ENCODE results near the gene SHISAL1.
"Not testable (repeated sequence)": the region's sequence is repeated elsewhere in the genome, so short reads cannot be mapped to it uniquely, and the experiment has no call there.

The SHISAL1 gene

DNA sequence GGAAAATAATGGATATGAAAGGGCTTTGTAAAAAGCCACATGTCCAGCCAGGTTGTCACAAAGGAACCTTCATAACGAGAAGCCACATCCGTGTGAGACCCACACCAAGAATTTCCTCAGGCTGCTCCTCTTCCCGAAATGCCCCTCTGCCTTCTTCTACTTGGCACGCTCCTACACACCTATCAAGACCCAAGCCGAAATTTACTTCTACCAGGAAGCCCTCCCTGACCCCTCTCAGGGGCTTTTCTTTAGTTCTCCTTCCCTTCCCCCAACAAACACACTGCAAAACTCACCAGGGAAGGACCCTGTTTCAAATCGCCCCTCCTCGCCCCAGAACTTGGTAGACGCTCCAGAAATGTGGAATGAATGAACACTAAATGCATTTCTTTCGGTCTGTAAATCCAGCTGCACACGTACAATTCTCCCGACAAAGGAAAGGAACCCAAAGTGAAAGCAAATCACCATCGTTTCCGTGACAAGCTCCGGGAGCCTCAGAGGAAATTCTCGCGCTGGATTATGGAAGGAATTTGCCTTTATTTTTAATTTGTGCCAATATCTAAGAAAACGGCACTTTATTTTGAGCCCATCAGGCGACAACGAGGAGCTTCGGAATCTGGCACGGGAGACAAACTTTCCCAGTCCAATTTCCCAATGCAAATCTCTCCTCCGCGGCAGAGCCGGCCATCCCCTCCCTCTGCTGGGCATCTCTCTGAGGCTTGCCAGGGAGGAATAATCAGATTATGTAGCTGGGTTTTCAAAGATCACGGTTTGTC, 13.2 kb upstream of the SHISAL1 start:
- no peak for DNase-seq

GRCh38 chr22:44323140-44323790, 10.5 kb upstream of the SHISAL1 start:
- DNase-seq, result not testable (repeated sequence)

- no peak for DNase-seq
Measured at GRCh38 chr22:44319685-44320084, 6.9 kb upstream of the SHISAL1 start.

GRCh38 chr22:44318751-44319150, 6.0 kb upstream of the SHISAL1 start:
- DNase-seq, result no peak

DNA sequence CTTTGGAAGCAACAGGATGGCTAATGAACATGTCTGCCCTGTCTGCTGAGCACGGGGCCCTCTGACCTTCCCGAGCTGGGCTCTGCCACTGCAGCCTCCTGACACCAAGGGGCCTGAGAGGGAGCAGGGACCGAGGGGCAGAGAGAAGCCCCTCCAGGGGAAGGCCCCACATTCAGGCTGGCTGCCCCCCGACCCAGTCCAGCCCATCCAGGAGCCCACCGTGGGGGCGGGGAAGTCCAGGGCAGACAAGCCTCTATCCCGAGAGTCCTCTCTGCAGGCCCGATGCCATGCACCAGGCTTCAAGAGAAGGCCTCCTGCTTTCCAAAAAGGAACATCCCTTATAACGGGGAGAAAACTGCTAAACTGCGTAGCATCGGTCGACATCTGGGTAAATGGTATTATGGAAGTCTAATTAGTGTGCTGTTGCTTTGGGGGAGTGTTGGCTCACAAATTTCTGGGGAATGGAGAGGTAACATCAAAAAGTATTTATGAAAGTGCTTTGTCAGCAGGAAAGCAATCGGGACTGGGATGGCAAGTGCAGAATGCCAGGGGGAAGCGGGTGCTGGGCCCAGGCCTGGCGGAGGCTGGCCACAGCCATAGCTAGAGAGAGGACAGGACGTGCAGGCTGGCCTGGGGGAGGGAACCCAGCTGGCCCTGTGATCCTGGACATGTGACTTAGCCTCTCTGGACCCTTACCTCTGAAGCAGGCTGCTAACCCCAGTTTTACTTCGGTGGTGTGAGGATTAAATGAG, 5.3 kb upstream of the SHISAL1 start:
- no peak for DNase-seq

DNA sequence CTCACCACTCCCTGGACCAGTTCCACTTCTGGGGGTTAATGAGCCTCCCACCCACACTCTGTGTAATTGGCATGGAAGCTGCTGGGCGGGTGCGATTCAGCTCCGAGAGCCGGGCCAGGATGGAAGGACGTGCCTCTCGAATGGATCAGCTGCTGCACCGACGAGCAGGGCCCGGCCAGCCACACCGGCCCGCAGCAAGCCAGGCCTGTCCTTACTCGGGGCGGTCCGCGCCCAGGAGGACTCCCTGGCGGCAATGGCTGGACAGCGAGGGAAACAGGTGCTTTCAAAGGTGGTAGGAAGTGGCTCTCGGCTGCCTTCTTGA, 4.3 kb upstream of the SHISAL1 start:
- no peak for DNase-seq

GRCh38 chr22:44316393-44317122, 3.8 kb upstream of the SHISAL1 start:
- DNase-seq, result no peak

GRCh38 chr22:44314425-44315067, 1.8 kb upstream of the SHISAL1 start:
- DNase-seq, result no peak

DNA sequence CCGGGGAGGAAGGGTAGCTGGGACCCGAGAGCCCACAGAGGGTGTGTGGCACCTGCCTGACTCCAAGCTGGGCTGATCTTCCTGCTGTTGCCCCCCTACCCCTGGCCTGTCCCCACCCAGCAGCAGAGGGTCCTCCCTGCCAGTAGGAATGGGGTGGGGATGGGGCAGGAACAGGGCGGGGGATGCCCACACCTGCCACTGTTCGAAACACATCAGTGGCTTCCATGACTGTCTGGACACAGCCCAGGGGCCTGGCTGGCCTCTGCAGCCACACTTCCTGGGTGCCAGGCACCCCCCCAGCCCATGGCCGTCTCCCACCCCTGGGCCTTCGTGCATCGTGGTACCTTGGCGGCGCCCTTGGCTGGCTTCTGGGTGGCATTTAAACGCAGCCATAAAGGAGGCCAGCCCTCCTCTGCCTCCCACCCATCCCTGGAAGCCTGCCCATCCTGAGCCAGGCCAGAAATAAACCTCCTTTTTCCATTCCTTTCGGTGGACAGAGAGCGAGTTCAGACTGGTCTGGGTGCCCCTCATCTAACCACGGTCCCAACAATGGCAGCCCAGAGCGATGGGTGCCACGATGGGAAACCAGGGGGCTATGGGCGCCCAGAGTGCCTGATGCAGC, 745 bp upstream of the SHISAL1 start:
- DNase-seq, result no peak

DNA sequence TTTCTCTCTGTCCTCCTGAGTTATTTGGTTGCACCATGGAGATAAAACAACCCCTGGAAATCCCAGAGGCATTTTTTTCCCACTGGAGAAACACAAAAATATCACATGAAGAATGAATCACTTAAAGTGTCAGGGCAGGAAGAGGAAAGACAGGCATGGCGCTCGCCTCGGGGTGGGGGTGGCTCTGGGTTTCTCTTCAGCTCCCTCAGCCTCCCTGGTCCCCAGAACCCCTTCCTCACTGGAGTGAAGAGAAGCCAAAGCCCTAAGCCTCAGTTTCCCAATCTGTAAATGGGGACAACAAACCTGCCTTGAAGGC, 938 bp downstream of the SHISAL1 start:
- no peak for DNase-seq

DNA sequence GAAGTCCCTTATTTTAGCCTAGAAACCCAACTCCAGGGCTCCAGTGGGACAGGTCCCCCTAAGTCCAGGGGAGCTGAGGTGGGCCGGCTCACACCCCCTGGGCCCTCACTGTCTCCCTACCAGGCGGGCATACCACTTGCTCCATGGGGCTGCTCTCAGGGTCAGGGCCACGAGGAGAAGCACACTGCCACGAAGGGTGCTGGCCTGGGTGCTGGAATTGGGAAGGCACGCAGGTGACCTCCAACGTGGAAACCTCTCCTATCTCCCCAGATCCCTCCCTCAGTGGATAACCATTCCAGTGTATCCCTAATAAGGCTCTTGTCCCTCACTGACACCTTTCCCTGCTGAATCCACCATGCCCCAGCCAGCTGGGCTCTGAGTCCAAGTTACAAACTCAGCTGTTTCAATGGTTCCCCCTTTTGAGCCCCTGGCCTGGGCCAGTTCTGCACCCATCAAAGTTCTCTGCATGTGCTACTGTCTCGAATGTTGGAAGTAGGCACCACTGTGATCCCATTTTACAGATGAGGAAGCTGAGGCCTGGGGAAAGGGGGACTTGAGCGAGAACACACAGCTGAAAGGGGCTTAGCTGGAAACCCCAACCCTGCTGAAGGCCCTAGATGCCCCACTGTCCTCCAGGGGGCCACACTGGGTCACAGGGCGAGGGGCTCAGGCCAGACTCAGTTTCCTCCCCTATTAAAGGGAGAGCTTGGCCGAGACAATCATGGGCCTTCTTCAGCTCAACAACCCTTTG, 1.5 kb downstream of the SHISAL1 start:
- no peak for DNase-seq

DNA sequence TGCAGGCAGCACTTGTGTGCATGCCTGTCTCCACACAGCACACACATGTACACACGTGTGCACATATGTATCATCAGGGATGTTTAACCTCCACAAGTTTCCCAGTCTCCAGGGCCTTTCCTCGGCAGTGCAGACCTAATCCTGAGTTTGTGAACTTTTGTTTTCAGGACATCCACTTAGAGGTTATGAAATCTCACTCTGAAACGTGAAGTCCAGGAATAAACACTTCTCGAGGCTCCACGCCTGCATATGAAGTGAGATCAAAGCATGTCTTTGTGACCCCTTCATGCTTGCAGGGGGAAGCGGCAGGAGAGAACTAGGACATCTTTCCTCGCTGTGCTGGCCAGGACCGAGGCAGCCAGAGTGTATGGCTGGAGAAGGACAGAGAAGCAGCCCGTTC, 3.1 kb downstream of the SHISAL1 start:
- no peak for DNase-seq

GRCh38 chr22:44309137-44309536, 3.6 kb downstream of the SHISAL1 start:
- no peak for DNase-seq

- DNase-seq, result no peak
Measured at GRCh38 chr22:44307509-44308169, 5.1 kb downstream of the SHISAL1 start.

DNA sequence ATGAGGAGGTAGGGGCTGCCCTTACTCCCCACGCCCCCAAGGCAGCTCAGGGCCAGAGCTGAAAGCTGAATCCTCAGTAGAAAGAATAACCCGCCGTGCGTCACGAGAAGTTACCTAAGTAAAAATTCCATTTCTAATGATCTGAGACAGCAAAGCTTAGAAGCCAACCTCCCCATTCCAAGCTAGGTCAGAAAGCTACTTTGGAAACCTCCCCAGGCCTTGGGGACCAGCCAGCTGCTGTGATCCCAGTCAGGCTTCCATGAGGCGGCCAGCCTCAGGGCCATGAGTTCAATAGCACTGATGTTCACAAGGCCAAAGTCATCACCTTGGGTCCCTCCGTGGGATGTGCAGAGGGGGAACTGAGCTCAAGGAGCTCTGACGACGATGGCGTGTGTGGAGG, 6.9 kb downstream of the SHISAL1 start:
- DNase-seq, result no peak

GRCh38 chr22:44305455-44305854, 7.3 kb downstream of the SHISAL1 start:
- DNase-seq, result no peak

GRCh38 chr22:44304911-44305310, 7.8 kb downstream of the SHISAL1 start:
- DNase-seq, result no peak

GRCh38 chr22:44304354-44304753, 8.4 kb downstream of the SHISAL1 start:
- DNase-seq, result no peak

- not testable (repeated sequence) for DNase-seq
Measured at GRCh38 chr22:44302363-44302762, 10.4 kb downstream of the SHISAL1 start.

DNA sequence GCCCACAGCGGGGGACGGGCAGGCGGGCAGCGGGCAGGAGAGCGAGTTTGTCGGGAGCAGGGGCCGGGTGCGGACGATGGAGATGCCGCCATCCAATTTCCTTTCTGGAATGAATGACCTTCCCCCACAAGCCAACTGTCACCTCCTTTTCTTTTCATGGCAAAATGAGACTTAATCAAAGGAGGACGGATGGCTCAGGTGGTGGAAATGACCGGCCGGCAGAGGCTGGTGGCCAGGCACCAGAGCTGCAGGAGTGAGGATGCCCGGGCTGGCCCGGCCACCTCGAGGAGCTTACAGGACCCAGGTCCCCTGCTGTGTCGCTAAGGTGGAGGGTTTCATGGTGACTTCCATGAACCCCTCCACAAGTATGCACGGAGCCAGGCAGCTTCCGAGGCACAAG, 11.7 kb downstream of the SHISAL1 start:
- DNase-seq, result no peak

- DNase-seq, result no peak
Measured at GRCh38 chr22:44299124-44299523, 13.6 kb downstream of the SHISAL1 start.
